Measurements from ENCODE around the gene PRRG3.

GRCh38 chrX:151692825-151693224 lies 2.4 kb upstream of the PRRG3 start:
- TF ChIP-seq CTCF (IDR thresholded peaks at IDR 0.05; ENCODE audit: low read length) (no peak), EZH2 (IDR thresholded peaks at IDR 0.05; ENCODE audit: borderline replicate concordance, low read length) (no peak)
